DLD1 (cell line): ENCODE measurements around the gene CSPG4.

Experiments
- in situ Hi-C: cut with HindIII; loops from 2 replicates; pipeline ENCODE4 v1.10.0; 2017; ENCODE audit warnings: low sequenced_read_pairs

The CSPG4 gene

GRCh38 chr15:75673426-75674235 is 39.0 kb downstream of the CSPG4 start:
- in situ Hi-C loops: no loop called here

- in situ Hi-C loops: no loop called here
These were observed 39.8 kb downstream of the CSPG4 start for GRCh38 chr15:75672646-75673425.

GRCh38 chr15:75671730-75672602 is 40.7 kb downstream of the CSPG4 start:
- in situ Hi-C loops: no loop called here

- in situ Hi-C loops: no loop called here
These were observed 42.8 kb downstream of the CSPG4 start for GRCh38 chr15:75669879-75670212.

GRCh38 chr15:75669191-75669878 is 43.3 kb downstream of the CSPG4 start:
- in situ Hi-C loops: no loop called here

GRCh38 chr15:75666823-75667501 is 45.7 kb downstream of the CSPG4 start:
- in situ Hi-C loops: no loop called here

GRCh38 chr15:75663931-75664421 is 48.7 kb downstream of the CSPG4 start:
- in situ Hi-C loops: no loop called here

GRCh38 chr15:75662823-75663519 is 49.7 kb downstream of the CSPG4 start:
- in situ Hi-C loops: no loop called here

- in situ Hi-C loops: no loop called here
These were observed 50.9 kb downstream of the CSPG4 start for GRCh38 chr15:75661756-75662140.

- in situ Hi-C loops: no loop called here
These were observed 51.4 kb downstream of the CSPG4 start for GRCh38 chr15:75661100-75661755.

GRCh38 chr15:75659928-75660645 is 52.6 kb downstream of the CSPG4 start:
- in situ Hi-C loops: no loop called here

GRCh38 chr15:75659141-75659771 is 53.4 kb downstream of the CSPG4 start:
- in situ Hi-C loops: no loop called here

- in situ Hi-C loops: no loop called here
These were observed 55.8 kb downstream of the CSPG4 start for GRCh38 chr15:75656813-75657212.

GRCh38 chr15:75656331-75656730 is 56.3 kb downstream of the CSPG4 start:
- in situ Hi-C loops: no loop called here

GRCh38 chr15:75655931-75656330 is 56.7 kb downstream of the CSPG4 start:
- in situ Hi-C loops: no loop called here

- in situ Hi-C loops: no loop called here
These were observed 58.3 kb downstream of the CSPG4 start for GRCh38 chr15:75654201-75654907.

- in situ Hi-C loops: no loop called here
These were observed 59.2 kb downstream of the CSPG4 start for GRCh38 chr15:75653347-75653913.
